Coronary artery (tissue), 2 donors: ENCODE measurements around the gene RALGPS1.

Experiments
- DNase-seq: peaks from one replicate; pipeline ENCODE4 v3.0.0-alpha.2; 2017; ENCODE audit warnings: low spot score
- H3K27ac ChIP-seq, 2 donors: fragments of 200-600 bp; sonication (generic); one replicate each; pipeline ENCODE4 v1.5.1; 2016 to 2019
- H3K4me3 ChIP-seq: fragments of 200-600 bp; sonication (generic); 2 replicates; pipeline ENCODE4 v1.5.1; 2016; ENCODE audit warnings: mild to moderate bottlenecking, moderate library complexity
- CTCF ChIP-seq: fragments of 200-600 bp; sonication (generic); IDR thresholded peaks from one replicate; pipeline ENCODE4 v1.5.1; 2019; ENCODE audit warnings: antibody characterized with exemption

The RALGPS1 gene

GRCh38 chr9:126926364-126926763 lies 11.8 kb downstream of the RALGPS1 start:
- TF ChIP-seq CTCF = no peak
- Histone ChIP-seq H3K27ac (no peak overlapping the region), H3K4me3 (no peak overlapping the region)
- no peak for DNase-seq

GRCh38 chr9:126927419-126927818 lies 12.8 kb downstream of the RALGPS1 start:
- DNase-seq = no peak
- no peak overlapping the region for H3K27ac ChIP-seq
- TF ChIP-seq CTCF = no peak
- no peak overlapping the region for H3K4me3 ChIP-seq

GRCh38 chr9:126932871-126933321 lies 18.3 kb downstream of the RALGPS1 start:
- no peak for TF ChIP-seq CTCF

GRCh38 chr9:126933334-126933980 lies 18.9 kb downstream of the RALGPS1 start:
- DNase-seq = no peak
- no peak for TF ChIP-seq CTCF
- no peak overlapping the region for H3K27ac ChIP-seq
- no peak overlapping the region for H3K4me3 ChIP-seq

More at GRCh38 chr9:126932871-126933321, 18.3 kb downstream of the RALGPS1 start:
- no peak for DNase-seq
- H3K27ac ChIP-seq = no peak overlapping the region
- no peak overlapping the region for H3K4me3 ChIP-seq

GRCh38 chr9:126934441-126934840 lies 19.9 kb downstream of the RALGPS1 start:
- Histone ChIP-seq H3K27ac (no peak overlapping the region), H3K4me3 (no peak overlapping the region)
- TF ChIP-seq CTCF = no peak
- no peak for DNase-seq

GRCh38 chr9:126935630-126936029 lies 21.0 kb downstream of the RALGPS1 start:
- no peak for DNase-seq
- no peak for TF ChIP-seq CTCF
- no peak overlapping the region for H3K27ac ChIP-seq

GRCh38 chr9:126937444-126937843 lies 22.9 kb downstream of the RALGPS1 start:
- no peak for TF ChIP-seq CTCF

More at GRCh38 chr9:126935630-126936029, 21.0 kb downstream of the RALGPS1 start:
- H3K4me3 ChIP-seq = no peak overlapping the region

More at GRCh38 chr9:126937444-126937843, 22.9 kb downstream of the RALGPS1 start:
- DNase-seq = no peak
- Histone ChIP-seq H3K4me3 (no peak overlapping the region), H3K27ac (no peak overlapping the region)
